Hepatocyte (in vitro differentiated cells): ENCODE data around the gene ANO10. TPM values are rescaled to one million over a fixed set of nuclear protein-coding genes. Genes with fewer than 3 reads are reported as not detected.

Experiments used
- DNase-seq: peaks from one replicate; pipeline ENCODE4 v3.0.0-alpha.2; 2016; ENCODE audit warnings: low spot score
- H2AFZ ChIP-seq: fragments of 200-600 bp; sonication (generic); 2 replicates; pipeline ENCODE4 v1.6.0; 2016; ENCODE audit warnings: antibody characterized with exemption, mild to moderate bottlenecking
- H3K27ac ChIP-seq: fragments of 200-600 bp; sonication (generic); 2 replicates; pipeline ENCODE4 v1.5.1; 2016; ENCODE audit warnings: mild to moderate bottlenecking
- H3K27me3 ChIP-seq: fragments of 200-600 bp; sonication (generic); 2 replicates; pipeline ENCODE4 v1.6.1; 2016
- H3K36me3 ChIP-seq: fragments of 200-600 bp; sonication (generic); replicated peaks from 2 replicates; pipeline ENCODE4 v1.5.1; 2016; ENCODE audit warnings: low read depth; ENCODE audit not compliant: insufficient read depth
- H3K4me1 ChIP-seq: fragments of 200-600 bp; sonication (generic); 2 replicates; pipeline ENCODE4 v1.5.1; 2016; ENCODE audit warnings: mild to moderate bottlenecking, moderate library complexity; ENCODE audit not compliant: insufficient read depth
- H3K4me2 ChIP-seq: fragments of 200-600 bp; sonication (generic); 2 replicates; pipeline ENCODE4 v1.6.0; 2016
- H3K4me3 ChIP-seq: fragments of 200-600 bp; sonication (generic); 2 replicates; pipeline ENCODE4 v1.5.1; 2016; ENCODE audit warnings: mild to moderate bottlenecking
- H3K79me2 ChIP-seq: fragments of 200-600 bp; sonication (generic); 2 replicates; pipeline ENCODE4 v1.6.0; 2017; ENCODE audit warnings: mild to moderate bottlenecking
- H3K9me2 ChIP-seq: fragments of 200-600 bp; sonication (generic); replicated peaks from 2 replicates; pipeline ENCODE4 v1.6.0; 2017; ENCODE audit warnings: mild to moderate bottlenecking; ENCODE audit not compliant: insufficient read depth
- H3K9me3 ChIP-seq: fragments of 200-600 bp; sonication (generic); 2 replicates; pipeline ENCODE4 v1.5.1; 2016; ENCODE audit warnings: low read depth, mild to moderate bottlenecking
- H4K20me1 ChIP-seq: fragments of 200-600 bp; sonication (generic); 2 replicates; pipeline ENCODE4 v1.6.0; 2016; ENCODE audit warnings: mild to moderate bottlenecking; ENCODE audit not compliant: insufficient read depth, poor library complexity, severe bottlenecking
- EZH2 ChIP-seq: fragments of 200-600 bp; sonication (generic); IDR thresholded peaks from 2 replicates; pipeline ENCODE4 v1.6.1; 2016; ENCODE audit warnings: antibody characterized with exemption, mild to moderate bottlenecking, borderline replicate concordance
- EZH2phosphoT487 ChIP-seq: fragments of 200-600 bp; sonication (generic); IDR thresholded peaks from one replicate; pipeline ENCODE4 v1.6.1; 2018; ENCODE audit warnings: antibody characterized with exemption, mild to moderate bottlenecking, low read depth, moderate library complexity; ENCODE audit not compliant: unreplicated experiment, severe bottlenecking
- WGBS: methylation state at CpG from one replicate; pipeline ENCODE4 v1.1.6; 2016; ENCODE audit warnings: low lambda C conversion rate; ENCODE audit errors: missing lambda C conversion rate; 5-methylcytosine and 5-hydroxymethylcytosine counted together
- polyA plus RNA-seq: library from polyadenylated mRNA; unstranded; fragments of >200 nt; fragmentation: Nextera tagmentation; extraction: Ambion mirVana; gene quantifications from 2 replicates; pipeline ENCODE4 v1.2.1, GENCODE V29; 2016
- total RNA-seq: library from RNA; depleted of rRNA; stranded (reverse); fragments of >200 nt; gene quantifications from 2 replicates; pipeline ENCODE4 v1.2.3, GENCODE V29; 2014
- TF ChIP-seq, protein P1 (sequence below): fragments of 200-600 bp; sonication (generic); IDR thresholded peaks from 2 replicates; pipeline ENCODE4 v1.5.1; 2016; ENCODE audit warnings: antibody characterized with exemption, mild to moderate bottlenecking; ENCODE audit not compliant: poor library complexity

ANO10 gene
- total and polyA plus RNA-seq, 2 experiments from 2014 or later = 28.5 to 33.5 TPM

DNA sequence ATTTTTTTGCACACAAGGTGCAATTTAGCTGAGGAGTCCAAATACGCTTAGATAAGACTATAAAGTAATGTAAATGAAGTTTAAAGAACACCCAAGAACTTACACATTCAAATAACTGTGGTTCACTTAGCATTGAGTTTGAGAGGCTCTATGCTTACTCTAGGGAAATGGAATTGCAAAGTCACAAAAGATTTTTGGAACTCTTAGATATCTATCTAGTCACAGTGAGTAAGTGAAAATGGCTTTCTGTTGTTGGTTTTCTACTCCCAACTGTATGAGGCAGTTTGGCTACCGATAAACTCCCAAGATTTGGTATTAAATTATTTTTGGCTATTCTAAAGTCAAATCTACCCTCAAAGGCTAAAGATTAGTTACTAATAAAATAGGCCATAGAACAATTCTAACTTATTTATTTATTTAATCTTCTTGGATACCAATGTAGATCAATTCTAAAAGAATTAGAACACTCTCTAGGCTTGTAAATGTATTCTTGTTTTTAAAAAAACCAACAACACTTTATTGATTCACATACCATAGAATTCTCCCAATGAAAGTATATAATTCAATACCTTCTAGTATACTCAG is 170.0 kb downstream of the ANO10 start:
- no peaks in the 10 kb centered on the region for H3K9me3 ChIP-seq
- 93% methylated on average over 2 of the region's 2 CpGs for WGBS
- no peak overlapping the region for H3K27ac ChIP-seq
- no peaks in the 10 kb centered on the region for H3K27me3 ChIP-seq
- H3K4me2 ChIP-seq = no peak overlapping the region
- H3K9me2 ChIP-seq = no peaks in the 10 kb centered on the region
- no peaks in the 10 kb centered on the region for H4K20me1 ChIP-seq
- no peaks in the 10 kb centered on the region for H3K36me3 ChIP-seq
- no peak for DNase-seq
- no peak overlapping the region for H2AFZ ChIP-seq
- no peaks in the 10 kb centered on the region for H3K79me2 ChIP-seq
- TF ChIP-seq, protein P1, sequence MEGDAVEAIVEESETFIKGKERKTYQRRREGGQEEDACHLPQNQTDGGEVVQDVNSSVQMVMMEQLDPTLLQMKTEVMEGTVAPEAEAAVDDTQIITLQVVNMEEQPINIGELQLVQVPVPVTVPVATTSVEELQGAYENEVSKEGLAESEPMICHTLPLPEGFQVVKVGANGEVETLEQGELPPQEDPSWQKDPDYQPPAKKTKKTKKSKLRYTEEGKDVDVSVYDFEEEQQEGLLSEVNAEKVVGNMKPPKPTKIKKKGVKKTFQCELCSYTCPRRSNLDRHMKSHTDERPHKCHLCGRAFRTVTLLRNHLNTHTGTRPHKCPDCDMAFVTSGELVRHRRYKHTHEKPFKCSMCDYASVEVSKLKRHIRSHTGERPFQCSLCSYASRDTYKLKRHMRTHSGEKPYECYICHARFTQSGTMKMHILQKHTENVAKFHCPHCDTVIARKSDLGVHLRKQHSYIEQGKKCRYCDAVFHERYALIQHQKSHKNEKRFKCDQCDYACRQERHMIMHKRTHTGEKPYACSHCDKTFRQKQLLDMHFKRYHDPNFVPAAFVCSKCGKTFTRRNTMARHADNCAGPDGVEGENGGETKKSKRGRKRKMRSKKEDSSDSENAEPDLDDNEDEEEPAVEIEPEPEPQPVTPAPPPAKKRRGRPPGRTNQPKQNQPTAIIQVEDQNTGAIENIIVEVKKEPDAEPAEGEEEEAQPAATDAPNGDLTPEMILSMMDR = no peak
- TF ChIP-seq EZH2phosphoT487 (no peak), EZH2 (no peak)
- H3K4me1 ChIP-seq = no peaks in the 10 kb centered on the region
- no peak overlapping the region for H3K4me3 ChIP-seq

DNA sequence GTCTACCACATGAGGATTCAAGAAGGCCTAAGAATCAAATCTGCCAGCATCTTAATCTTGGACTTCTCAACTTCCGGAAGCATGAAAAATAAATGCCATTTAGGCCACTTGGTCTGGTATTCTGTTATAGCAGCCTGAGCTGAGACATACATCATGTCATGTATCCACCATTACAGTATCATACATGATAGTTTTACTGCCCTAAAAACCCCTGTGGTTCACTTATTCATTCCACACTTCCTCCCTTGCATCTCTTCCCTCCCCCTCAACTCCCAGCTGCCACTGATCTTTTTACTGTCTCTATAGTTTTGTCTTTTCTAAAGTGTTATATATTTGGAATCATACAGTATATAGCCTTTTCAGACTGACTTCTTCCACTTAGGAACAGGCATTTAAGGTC is 173.7 kb downstream of the ANO10 start:
- no peaks in the 10 kb centered on the region for H3K9me3 ChIP-seq
- no peak overlapping the region for H3K4me2 ChIP-seq
- H3K79me2 ChIP-seq = no peaks in the 10 kb centered on the region
- no peak overlapping the region for H3K27ac ChIP-seq
- no peaks in the 10 kb centered on the region for H3K27me3 ChIP-seq
- TF ChIP-seq EZH2 (no peak), EZH2phosphoT487 (no peak)
- TF ChIP-seq, protein P1 = no peak
- no peaks in the 10 kb centered on the region for H3K36me3 ChIP-seq
- H3K4me1 ChIP-seq = no peaks in the 10 kb centered on the region
- WGBS = 84% methylated on average over 1 of the region's 1 CpG
- H3K9me2 ChIP-seq = no peaks in the 10 kb centered on the region
- H2AFZ ChIP-seq = no peak overlapping the region
- DNase-seq = no peak
- no peak overlapping the region for H3K4me3 ChIP-seq
- no peaks in the 10 kb centered on the region for H4K20me1 ChIP-seq

DNA sequence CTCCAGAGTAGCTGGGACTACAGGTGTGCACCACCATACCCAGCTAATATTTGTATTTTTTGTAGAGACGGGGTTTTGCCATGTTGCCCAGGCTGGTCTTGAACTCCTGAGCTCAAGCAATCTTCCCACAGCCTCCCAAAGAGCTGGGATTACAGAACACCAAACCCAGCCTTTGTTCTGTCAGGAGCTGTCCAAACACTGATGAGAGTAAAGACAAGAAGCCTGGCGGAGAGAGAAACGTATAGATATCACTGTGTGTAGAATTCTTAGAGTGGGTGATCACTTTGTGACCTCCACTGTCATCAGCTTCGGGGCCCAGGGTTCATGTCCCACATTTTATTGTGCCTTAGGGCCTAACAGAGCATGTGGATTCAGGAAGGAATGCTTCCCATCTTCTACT is 176.0 kb downstream of the ANO10 start:
- TF ChIP-seq EZH2 = no peak
- no peak for TF ChIP-seq EZH2phosphoT487
- TF ChIP-seq, protein P1 = no peak
- no peaks in the 10 kb centered on the region for H3K9me3 ChIP-seq
- no peaks in the 10 kb centered on the region for H3K36me3 ChIP-seq
- H4K20me1 ChIP-seq = no peaks in the 10 kb centered on the region
- H3K27ac ChIP-seq = no peak overlapping the region
- no peaks in the 10 kb centered on the region for H3K27me3 ChIP-seq
- no peak overlapping the region for H2AFZ ChIP-seq
- no peak for DNase-seq
- H3K4me2 ChIP-seq = no peak overlapping the region
- no peaks in the 10 kb centered on the region for H3K4me1 ChIP-seq
- no peaks in the 10 kb centered on the region for H3K9me2 ChIP-seq
- H3K4me3 ChIP-seq = no peak overlapping the region
- no peaks in the 10 kb centered on the region for H3K79me2 ChIP-seq
- 53% methylated on average over 4 of the region's 4 CpGs for whole genome bisulfite sequencing
